Right lobe of liver (tissue), 4 donors: ENCODE measurements around the gene DSC3.
A peak's percentile ranks its signal among the peaks of the same experiment; 100 is the strongest.

ENCODE experiments used
- CTCF ChIP-seq, 4 donors: fragments of 200-600 bp in 3 of 4; fragments of 450-650 bp in 1 of 4; IDR thresholded peaks; one replicate each; pipeline versions ENCODE4 v1.5.1 to v1.8.0; 2016 to 2022; ENCODE audit warnings: antibody characterized with exemption in 4 of 4, mild to moderate bottlenecking in 2 of 4
- POLR2A ChIP-seq: fragments of 450-650 bp; IDR thresholded peaks from one replicate; pipeline ENCODE4 v1.6.1; 2017; ENCODE audit warnings: antibody characterized with exemption, mild to moderate bottlenecking
- donor health status: DM: no; HTN: no; CAD: no.
- donor health status: DM: no; HTN: no; CAD: no.
- donor health status: DM: no; HTN: yes; CAD: no.

- TF ChIP-seq POLR2A (no peak), CTCF (IDR thresholded peaks at IDR 0.05) (peak; percentile 29 to 41 (median 36))
Observed at GRCh38 chr18:30999186-30999585, 43.4 kb downstream of the DSC3 start.
